Ovary (tissue), 3 donors: ENCODE data around the gene PHF2.

Source experiments
- CTCF ChIP-seq, 3 donors: fragments of 450-650 bp in 2 of 3; fragments of 200-600 bp in 1 of 3; IDR thresholded peaks; one replicate each; pipeline versions ENCODE4 v1.5.1 to v1.8.0; 2016 to 2022; ENCODE audit warnings: antibody characterized with exemption in 3 of 3, mild to moderate bottlenecking in 1 of 3
- EP300 ChIP-seq: sonication (generic); formaldehyde crosslinking; IDR thresholded peaks from one replicate; pipeline ENCODE4 v1.6.1; 2017; ENCODE audit warnings: antibody characterized with exemption
- POLR2A ChIP-seq: fragments of 450-650 bp; IDR thresholded peaks from one replicate; pipeline ENCODE4 v1.6.1; 2017; ENCODE audit warnings: antibody characterized with exemption, mild to moderate bottlenecking, moderate library complexity
- donor health status: DM: no; HTN: no; CAD: no.

- TF ChIP-seq EP300 (no peak), CTCF (IDR thresholded peaks at IDR 0.05) (no peak), POLR2A (no peak)
These were observed 60.3 kb downstream of the PHF2 start for GRCh38 chr9:93636667-93637066.
